Left kidney (tissue), 2 donors: Measurements from ENCODE around the gene MEFV. TPM values are rescaled to one million over a fixed set of nuclear protein-coding genes. Genes with fewer than 3 reads are reported as not detected.
"Not testable (repeated sequence)": the region's sequence is repeated elsewhere in the genome, so short reads cannot be mapped to it uniquely, and the experiment has no call there.

ENCODE experiments used
- DNase-seq: peaks from one replicate; pipeline ENCODE4 v3.0.0-alpha.2; 2013
- polyA plus RNA-seq: library from polyadenylated mRNA; unstranded; fragments of 120-200 nt; gene quantifications from one replicate; pipeline ENCODE4 v1.2.1, GENCODE V29; 2013; ENCODE audit not compliant: insufficient read length

The MEFV gene
- polyA plus RNA-seq, 1 donor = 0.35 TPM

GRCh38 chr16:3270718-3271117 is 14.3 kb upstream of the MEFV start:
- DNase-seq = not testable (repeated sequence)

GRCh38 chr16:3268294-3268693 is 11.9 kb upstream of the MEFV start:
- no peak for DNase-seq

- DNase-seq = peak; percentile 25
Measured at GRCh38 chr16:3266873-3267537, 10.6 kb upstream of the MEFV start.

GRCh38 chr16:3264137-3265036 is 8.0 kb upstream of the MEFV start:
- peak; percentile 97 for DNase-seq

- DNase-seq = no peak
Measured at GRCh38 chr16:3262517-3262916, 6.1 kb upstream of the MEFV start.

- no peak for DNase-seq
Measured at GRCh38 chr16:3259836-3260235, 3.4 kb upstream of the MEFV start.

GRCh38 chr16:3256866-3257465 is 533 bp upstream of the MEFV start:
- DNase-seq = no peak

GRCh38 chr16:3254309-3254708 is 2.1 kb downstream of the MEFV start:
- DNase-seq = no peak

- DNase-seq = no peak
Measured at GRCh38 chr16:3252967-3253366, 3.5 kb downstream of the MEFV start.

GRCh38 chr16:3249451-3249850 is 7.0 kb downstream of the MEFV start:
- DNase-seq = no peak

GRCh38 chr16:3249020-3249419 is 7.4 kb downstream of the MEFV start:
- no peak for DNase-seq

GRCh38 chr16:3248596-3248995 is 7.8 kb downstream of the MEFV start:
- DNase-seq = no peak

- no peak for DNase-seq
Measured at GRCh38 chr16:3246876-3247275, 9.6 kb downstream of the MEFV start.

GRCh38 chr16:3246002-3246401 is 10.4 kb downstream of the MEFV start:
- no peak for DNase-seq

GRCh38 chr16:3243882-3244281 is 12.6 kb downstream of the MEFV start:
- DNase-seq = no peak

GRCh38 chr16:3242709-3243108 is 13.7 kb downstream of the MEFV start:
- no peak for DNase-seq

- no peak for DNase-seq
Measured at GRCh38 chr16:3241761-3242160, 14.7 kb downstream of the MEFV start.

GRCh38 chr16:3235856-3236669 is 20.4 kb downstream of the MEFV start:
- DNase-seq = no peak

GRCh38 chr16:3234857-3235561 is 21.4 kb downstream of the MEFV start, which contains the start of gene ZNF200:
Gene ZNF200 (minus strand): TSS chr16:3235158. CDS start chr16:3233755, 1,403 bp downstream.
- DNase-seq = peak; percentile 95

- no peak for DNase-seq
Measured at GRCh38 chr16:3234543-3234856, 21.9 kb downstream of the MEFV start.

- DNase-seq = no peak
Measured at GRCh38 chr16:3223913-3224515, 32.4 kb downstream of the MEFV start.
